OCI-LY1 (cell line): ENCODE data around the gene TBC1D14.

ENCODE experiments used
- H2AFZ ChIP-seq: fragments of 200-600 bp; sonication (generic), shearing (Covaris generic); 2 replicates; pipeline ENCODE4 v1.6.0; 2014; ENCODE audit warnings: antibody characterized with exemption, mild to moderate bottlenecking, low read length
- H3F3A ChIP-seq: fragments of 200-600 bp; sonication (generic), shearing (Covaris generic); 2 replicates; pipeline ENCODE4 v1.6.0; 2014; ENCODE audit warnings: mild to moderate bottlenecking, antibody characterized with exemption, low read length, moderate library complexity; ENCODE audit not compliant: insufficient read depth
- H3K27ac ChIP-seq: fragments of 200-600 bp; sonication (generic); 2 replicates; pipeline ENCODE4 v1.5.1; 2014; ENCODE audit warnings: low read length, mixed run types, mild to moderate bottlenecking, low read depth; ENCODE audit not compliant: poor library complexity, severe bottlenecking
- H3K27me3 ChIP-seq: fragments of 200-600 bp; sonication (generic); 2 replicates; pipeline ENCODE4 v1.6.0; 2014; ENCODE audit warnings: antibody characterized with exemption, mild to moderate bottlenecking, low read length, moderate library complexity; ENCODE audit not compliant: insufficient read depth
- H3K36me3 ChIP-seq: fragments of 200-600 bp; sonication (generic); 2 replicates; pipeline ENCODE4 v1.6.1; 2014; ENCODE audit warnings: mild to moderate bottlenecking, antibody characterized with exemption, low read length, moderate library complexity, mixed read lengths; ENCODE audit not compliant: insufficient read depth
- H3K4me1 ChIP-seq: fragments of 200-600 bp; sonication (generic); 2 replicates; pipeline ENCODE4 v1.5.1; 2014; ENCODE audit warnings: mild to moderate bottlenecking, low read length, moderate library complexity; ENCODE audit not compliant: insufficient read depth, severe bottlenecking
- H3K4me2 ChIP-seq: fragments of 200-600 bp; sonication (generic), shearing (Covaris generic); 2 replicates; pipeline ENCODE4 v1.6.1; 2014; ENCODE audit warnings: low read length
- H3K4me3 ChIP-seq: fragments of 200-600 bp; sonication (generic); 2 replicates; pipeline ENCODE4 v1.5.1; 2014; ENCODE audit warnings: low read length, low read depth, mild to moderate bottlenecking, mixed read lengths; ENCODE audit not compliant: poor library complexity, severe bottlenecking
- H3K79me2 ChIP-seq: fragments of 200-600 bp; shearing (Covaris generic); 2 replicates; pipeline ENCODE4 v1.6.1; 2016; ENCODE audit warnings: mixed run types, low read length, mixed read lengths; ENCODE audit not compliant: insufficient read depth
- H3K9ac ChIP-seq: fragments of 200-600 bp; sonication (generic), shearing (Covaris generic); 2 replicates; pipeline ENCODE4 v1.6.1; 2014; ENCODE audit warnings: mild to moderate bottlenecking, low read length, mixed read lengths
- H3K9me2 ChIP-seq: fragments of 200-600 bp; sonication (generic), shearing (Covaris generic); 2 replicates; pipeline ENCODE4 v1.6.1; 2014; ENCODE audit warnings: low read depth, mild to moderate bottlenecking, low read length, mixed read lengths
- H3K9me3 ChIP-seq: fragments of 200-600 bp; shearing (Covaris generic); 2 replicates; pipeline ENCODE4 v1.6.1; 2014; ENCODE audit warnings: low read length, mixed read lengths
- H4K20me1 ChIP-seq: fragments of 200-600 bp; sonication (generic), shearing (Covaris generic); 2 replicates; pipeline ENCODE4 v1.6.0; 2016; ENCODE audit warnings: mild to moderate bottlenecking, low read length; ENCODE audit not compliant: insufficient read depth
- CTCF ChIP-seq: fragments of 200-600 bp; sonication (generic), shearing (Covaris generic); IDR thresholded peaks from 2 replicates; pipeline ENCODE4 v1.5.1; 2017; ENCODE audit warnings: mild to moderate bottlenecking, antibody characterized with exemption, low read length, moderate library complexity, mixed read lengths
- EZH2 ChIP-seq: fragments of 200-600 bp; sonication (generic), shearing (Covaris generic); IDR thresholded peaks from 2 replicates; pipeline ENCODE4 v1.8.0; 2017; ENCODE audit warnings: borderline replicate concordance, mixed run types, mild to moderate bottlenecking, antibody characterized with exemption, low read length, moderate library complexity, mixed read lengths

The TBC1D14 gene

DNA sequence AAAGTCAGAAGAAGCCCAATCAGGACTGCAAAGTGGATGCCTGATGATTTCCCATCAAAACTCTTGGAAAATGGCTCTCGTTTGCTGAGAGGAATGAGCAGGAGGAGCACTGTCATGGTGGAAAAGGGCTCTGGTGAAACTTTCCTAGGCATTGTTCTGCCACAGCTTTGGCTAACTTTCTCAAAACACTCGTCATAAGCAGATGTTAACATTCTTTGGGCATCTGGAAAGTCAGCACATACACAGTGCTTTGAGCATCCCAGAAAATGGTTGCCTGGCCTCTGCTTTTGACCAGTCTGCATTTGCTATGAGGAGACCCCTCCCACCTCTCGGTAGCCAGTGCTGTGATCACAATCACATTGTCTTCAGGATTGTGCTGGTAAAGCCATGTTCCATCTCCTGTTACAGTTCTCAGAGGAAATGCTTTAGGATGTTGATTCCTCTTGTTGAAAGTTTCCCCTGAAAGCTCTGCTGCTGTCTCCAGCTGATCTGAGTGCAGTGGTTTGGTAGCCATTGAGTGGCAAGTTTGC, 25.2 kb upstream of the TBC1D14 start:
- no peaks in the 10 kb centered on the region for H3F3A ChIP-seq
- TF ChIP-seq CTCF (no peak), EZH2 (no peak)
- no peak overlapping the region for H2AFZ ChIP-seq
- H3K4me3 ChIP-seq, result no peak overlapping the region
- no peaks in the 10 kb centered on the region for H3K36me3 ChIP-seq
- H3K9ac ChIP-seq, result no peak overlapping the region
- H3K4me1 ChIP-seq, result peaks cover 11% of the 10 kb centered on the region
- no peaks in the 10 kb centered on the region for H3K27me3 ChIP-seq
- no peak overlapping the region for H3K4me2 ChIP-seq
- H4K20me1 ChIP-seq, result no peaks in the 10 kb centered on the region
- H3K9me2 ChIP-seq, result no peaks in the 10 kb centered on the region
- no peaks in the 10 kb centered on the region for H3K9me3 ChIP-seq
- no peaks in the 10 kb centered on the region for H3K79me2 ChIP-seq
- H3K27ac ChIP-seq, result no peak overlapping the region

GRCh38 chr4:6885953-6886557, 23.6 kb upstream of the TBC1D14 start:
- Histone ChIP-seq H3K4me1 (peaks cover 11% of the 10 kb centered on the region), H2AFZ (no peak overlapping the region), H3K9me2 (no peaks in the 10 kb centered on the region), H3F3A (no peaks in the 10 kb centered on the region), H3K9ac (no peak overlapping the region), H3K27ac (peak overlapping the region; percentile 23), H3K4me3 (no peak overlapping the region), H3K4me2 (no peak overlapping the region), H3K36me3 (no peaks in the 10 kb centered on the region), H3K27me3 (no peaks in the 10 kb centered on the region), H3K9me3 (no peaks in the 10 kb centered on the region), H4K20me1 (no peaks in the 10 kb centered on the region), H3K79me2 (no peaks in the 10 kb centered on the region)
- peak; percentile 48 for TF ChIP-seq CTCF
- TF ChIP-seq EZH2, result no peak

DNA sequence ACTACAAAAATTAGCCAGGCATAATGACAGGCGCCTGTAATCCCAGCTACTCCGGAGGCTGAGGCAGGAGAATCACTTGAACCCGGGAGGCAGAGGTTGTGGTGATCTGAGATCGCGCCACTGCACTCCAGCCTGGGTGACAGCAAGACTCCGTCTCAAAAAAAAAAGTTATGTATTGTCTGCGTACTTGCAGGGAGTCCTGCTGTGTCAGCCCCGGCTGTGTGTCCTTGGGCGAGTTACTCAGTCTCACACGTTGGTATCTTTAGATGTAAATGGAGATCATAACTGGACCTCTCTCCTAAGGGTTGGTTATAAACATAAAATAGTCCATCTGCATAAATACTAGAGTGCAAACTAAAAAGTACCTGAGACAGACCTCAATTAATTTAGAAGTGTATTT, 22.7 kb upstream of the TBC1D14 start:
- Histone ChIP-seq H3K4me3 (no peak overlapping the region), H3K79me2 (no peaks in the 10 kb centered on the region), H2AFZ (no peak overlapping the region), H3K27ac (no peak overlapping the region), H4K20me1 (no peaks in the 10 kb centered on the region), H3K4me1 (peaks cover 11% of the 10 kb centered on the region), H3K9me2 (no peaks in the 10 kb centered on the region), H3K9me3 (no peaks in the 10 kb centered on the region), H3K27me3 (no peaks in the 10 kb centered on the region), H3F3A (no peaks in the 10 kb centered on the region), H3K4me2 (no peak overlapping the region), H3K36me3 (no peaks in the 10 kb centered on the region), H3K9ac (no peak overlapping the region)
- TF ChIP-seq CTCF (no peak), EZH2 (no peak)
